Nephron progenitor cell (in vitro differentiated cells): ENCODE measurements around the gene ADAM11.

ENCODE experiments used
- DNase-seq: peaks from one replicate; pipeline ENCODE4 v3.0.0; 2021
- H3K27ac Mint-ChIP-seq: 2 replicates; pipeline ENCODE4 v1.8.0; 2021; ENCODE audit warnings: mild to moderate bottlenecking, moderate library complexity, mixed read lengths
- H3K27me3 Mint-ChIP-seq: 2 replicates; pipeline ENCODE4 v1.8.0; 2021; ENCODE audit warnings: mild to moderate bottlenecking, low read depth, mixed read lengths; ENCODE audit not compliant: poor library complexity
- H3K36me3 Mint-ChIP-seq: 2 replicates; pipeline ENCODE4 v1.8.0; 2021; ENCODE audit warnings: low read depth, mixed read lengths
- H3K4me1 Mint-ChIP-seq: 2 replicates; pipeline ENCODE4 v1.8.0; 2021; ENCODE audit warnings: mixed read lengths
- H3K4me3 Mint-ChIP-seq: 2 replicates; pipeline ENCODE4 v1.8.0; 2021; ENCODE audit warnings: mild to moderate bottlenecking, moderate library complexity, mixed read lengths
- H3K9me3 Mint-ChIP-seq: 2 replicates; pipeline ENCODE4 v1.8.0; 2021; ENCODE audit warnings: mild to moderate bottlenecking, moderate library complexity, mixed read lengths
- CTCF ChIP-seq: fragments of 200-600 bp; sonication (generic); IDR thresholded peaks from 2 replicates; pipeline ENCODE4 v1.5.0; 2021; ENCODE audit warnings: antibody characterized with exemption

ADAM11 gene

GRCh38 chr17:44772308-44773045 is 13.7 kb downstream of the ADAM11 start:
- no peak overlapping the region for H3K4me3 Mint-ChIP-seq
- no peaks in the 10 kb centered on the region for H3K9me3 Mint-ChIP-seq
- peaks cover 9% of the 10 kb centered on the region for H3K4me1 Mint-ChIP-seq
- no peaks in the 10 kb centered on the region for H3K36me3 Mint-ChIP-seq
- H3K27me3 Mint-ChIP-seq = peaks cover 32% of the 10 kb centered on the region
- no peak for TF ChIP-seq CTCF
- no peak for DNase-seq
- H3K27ac Mint-ChIP-seq = no peak overlapping the region

DNA sequence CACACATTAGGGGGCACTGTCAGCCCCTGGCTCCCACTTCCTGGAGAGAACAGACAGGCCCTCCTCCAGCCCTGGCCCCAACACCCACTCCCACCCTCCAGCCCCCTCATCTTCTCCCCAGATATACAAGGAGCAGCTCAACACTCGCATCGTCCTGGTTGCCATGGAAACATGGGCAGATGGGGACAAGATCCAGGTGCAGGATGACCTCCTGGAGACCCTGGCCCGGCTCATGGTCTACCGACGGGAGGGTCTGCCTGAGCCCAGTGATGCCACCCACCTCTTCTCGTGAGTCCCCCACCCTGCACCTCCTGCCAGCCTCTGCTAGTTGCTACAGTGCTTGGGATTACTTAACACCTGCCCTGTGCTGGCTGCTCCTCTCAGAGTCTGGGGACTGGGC is 14.4 kb downstream of the ADAM11 start:
- Mint-ChIP-seq H3K27ac (no peak overlapping the region), H3K4me1 (peaks cover 9% of the 10 kb centered on the region), H3K9me3 (no peaks in the 10 kb centered on the region), H3K27me3 (peaks cover 34% of the 10 kb centered on the region), H3K36me3 (no peaks in the 10 kb centered on the region), H3K4me3 (no peak overlapping the region)
- TF ChIP-seq CTCF = no peak
- no peak for DNase-seq

GRCh38 chr17:44774271-44775135 is 15.7 kb downstream of the ADAM11 start:
- Mint-ChIP-seq H3K9me3 (no peaks in the 10 kb centered on the region), H3K27ac (no peak overlapping the region), H3K36me3 (no peaks in the 10 kb centered on the region), H3K4me3 (peak overlapping the region; percentile 83), H3K27me3 (peaks cover 34% of the 10 kb centered on the region), H3K4me1 (peaks cover 9% of the 10 kb centered on the region)
- peak; percentile 99 for DNase-seq
- peak; percentile 98 for TF ChIP-seq CTCF

- Mint-ChIP-seq H3K36me3 (no peaks in the 10 kb centered on the region), H3K4me3 (peak overlapping the region; percentile 83), H3K27me3 (peaks cover 34% of the 10 kb centered on the region), H3K27ac (no peak overlapping the region), H3K9me3 (no peaks in the 10 kb centered on the region), H3K4me1 (peaks cover 8% of the 10 kb centered on the region)
- peak; percentile 23 for TF ChIP-seq CTCF
- peak; percentile 100 for DNase-seq
Observed at GRCh38 chr17:44775136-44775837, 16.5 kb downstream of the ADAM11 start.

DNA sequence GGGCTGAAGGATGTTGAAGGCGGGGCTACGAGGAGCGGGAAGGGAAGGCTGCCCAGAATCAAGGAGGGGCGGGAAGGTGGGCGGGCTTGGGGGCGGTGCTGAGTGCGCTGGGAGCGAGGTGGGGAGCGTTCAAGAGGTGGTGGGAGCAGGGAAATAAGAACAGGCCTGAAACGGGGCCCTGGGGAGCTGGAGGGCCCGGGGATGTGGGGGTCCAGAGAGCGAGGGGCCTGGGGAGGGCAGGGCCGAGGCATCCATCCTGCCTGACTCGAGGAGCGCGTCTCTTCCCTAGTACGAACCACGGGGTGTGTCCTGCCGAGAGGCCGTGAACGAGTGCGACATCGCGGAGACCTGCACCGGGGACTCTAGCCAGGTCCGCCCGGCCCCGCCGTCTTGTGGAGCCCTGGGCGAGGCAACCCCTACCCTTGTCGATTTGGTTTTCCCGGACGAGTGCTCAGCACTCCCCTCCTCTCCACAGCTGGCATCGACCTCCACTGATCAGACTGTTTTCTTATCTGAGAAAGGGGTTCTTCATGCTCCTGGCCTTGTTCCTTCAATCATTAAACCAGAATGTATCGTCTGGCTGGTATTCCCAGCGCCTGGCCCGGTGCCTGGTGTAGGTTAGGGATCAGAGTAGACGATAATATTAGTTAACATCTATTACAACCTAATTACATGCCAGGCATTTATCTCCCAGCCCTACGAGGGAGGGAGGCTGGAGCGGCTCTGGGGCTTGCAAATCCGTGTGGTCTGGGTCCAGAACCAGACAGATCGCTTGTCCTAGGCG is 17.2 kb downstream of the ADAM11 start:
- H3K27ac Mint-ChIP-seq = no peak overlapping the region
- H3K9me3 Mint-ChIP-seq = no peaks in the 10 kb centered on the region
- H3K4me3 Mint-ChIP-seq = peak overlapping the region; percentile 83
- no peak for DNase-seq
- H3K36me3 Mint-ChIP-seq = no peaks in the 10 kb centered on the region
- peaks cover 34% of the 10 kb centered on the region for H3K27me3 Mint-ChIP-seq
- peaks cover 5% of the 10 kb centered on the region for H3K4me1 Mint-ChIP-seq
- no peak for TF ChIP-seq CTCF
